Measurements from ENCODE around the gene MECP2. TPM values are rescaled to one million over a fixed set of nuclear protein-coding genes. Genes with fewer than 3 reads are reported as not detected.

Gene MECP2
- total RNA-seq, 4 donors from 2014 or later = 57.7 to 79.4 (median 64.8) TPM

GRCh38 chrX:154010330-154011087, 87.0 kb downstream of the MECP2 start:
- no peak for TF ChIP-seq EP300 (IDR thresholded peaks at IDR 0.05)
- no peak for TF ChIP-seq CTCF (IDR thresholded peaks at IDR 0.05)
- no peak for TF ChIP-seq POLR2AphosphoS5 (IDR thresholded peaks at IDR 0.05)
- no peak for TF ChIP-seq POLR2A (IDR thresholded peaks at IDR 0.05; ENCODE audit: low read depth)
- Histone ChIP-seq H3K27ac (replicated peaks in 1 of 4) (no peak overlapping the region), H3K4me3 (no peak overlapping the region), H3K9me3 (no peaks in the 10 kb centered on the region), H3K36me3 (peaks cover 0 to 20% (median 11%) of the 10 kb centered on the region in 4 donors), H3K27me3 (no peaks in the 10 kb centered on the region), H3K4me1 (peaks cover 0 to 13% (median 10%) of the 10 kb centered on the region in 4 donors)
- intact Hi-C loops (cut with DNase I) = no loop called here
- WGBS = 86% methylated on average over 17 of the region's 18 CpGs
- DNase-seq (ENCODE audit: extremely low spot score) = no peak

DNA sequence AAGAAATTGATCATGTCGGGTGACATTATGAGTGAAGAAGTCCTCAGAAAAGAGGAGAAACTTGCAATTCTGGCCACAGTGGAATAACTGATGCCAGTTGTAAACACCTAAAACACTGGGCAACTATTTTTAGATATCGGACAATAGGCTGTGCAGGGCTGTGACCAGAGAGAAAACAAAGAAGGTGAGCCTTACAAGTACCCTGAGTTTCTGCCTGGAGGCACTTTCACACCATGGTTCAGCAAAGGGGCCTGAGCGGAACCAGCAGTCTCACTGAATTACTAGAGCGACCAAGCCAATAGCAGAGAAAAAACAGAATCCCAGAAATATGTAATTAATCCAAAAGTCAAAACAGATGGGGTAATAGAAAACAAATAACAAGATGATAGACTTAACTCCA, 89.0 kb downstream of the MECP2 start:
- Histone ChIP-seq H3K9me3 (no peaks in the 10 kb centered on the region), H3K4me3 (no peak overlapping the region), H3K4me1 (peaks cover 0 to 8% (median 5%) of the 10 kb centered on the region in 4 donors), H3K27ac (replicated peaks in 1 of 4) (no peak overlapping the region), H3K27me3 (no peaks in the 10 kb centered on the region), H3K36me3 (peaks cover 0 to 13% (median 8%) of the 10 kb centered on the region in 4 donors)
- 83% methylated on average over 4 of the region's 4 CpGs for whole genome bisulfite sequencing
- intact Hi-C loops (cut with DNase I) = no loop called here
- DNase-seq (ENCODE audit: extremely low spot score) = no peak
- TF ChIP-seq CTCF (IDR thresholded peaks at IDR 0.05) (no peak), POLR2A (IDR thresholded peaks at IDR 0.05; ENCODE audit: low read depth) (no peak), POLR2AphosphoS5 (IDR thresholded peaks at IDR 0.05) (no peak), EP300 (IDR thresholded peaks at IDR 0.05) (no peak)

DNA sequence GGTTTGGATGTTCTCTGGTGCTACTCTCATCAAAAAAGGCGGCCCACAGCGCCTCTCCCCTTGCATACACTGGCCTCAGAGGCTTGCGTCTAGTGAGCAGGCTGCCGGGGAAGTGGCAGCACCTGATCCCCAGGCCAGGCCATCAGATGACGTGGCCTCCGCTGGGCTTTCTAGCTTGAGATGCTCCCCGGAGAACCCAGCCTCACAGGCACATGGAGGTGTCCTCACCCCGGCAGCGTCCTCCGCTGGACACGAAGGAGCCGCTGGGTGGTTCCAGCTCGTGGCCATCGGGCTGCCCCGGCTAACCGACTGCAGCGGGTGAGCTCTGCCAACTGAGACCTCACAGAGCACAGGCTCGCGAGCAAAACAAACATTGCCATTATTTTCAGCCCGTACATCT, 90.6 kb downstream of the MECP2 start:
- DNase-seq (ENCODE audit: extremely low spot score) = no peak

GRCh38 chrX:154004315-154004714, 93.2 kb downstream of the MECP2 start:
- 83% methylated on average over 11 of the region's 11 CpGs for WGBS
- intact Hi-C loops (cut with DNase I) = no loop called here
- Histone ChIP-seq H3K36me3 (no peaks in the 10 kb centered on the region), H3K9me3 (no peaks in the 10 kb centered on the region), H3K4me1 (peaks cover 0 to 4% (median 0%) of the 10 kb centered on the region in 4 donors), H3K4me3 (no peak overlapping the region), H3K27ac (replicated peaks in 1 of 4) (no peak overlapping the region), H3K27me3 (no peaks in the 10 kb centered on the region)
- DNase-seq (ENCODE audit: extremely low spot score) = no peak
- TF ChIP-seq CTCF (IDR thresholded peaks at IDR 0.05) (no peak), EP300 (IDR thresholded peaks at IDR 0.05) (no peak), POLR2A (IDR thresholded peaks at IDR 0.05; ENCODE audit: low read depth) (no peak), POLR2AphosphoS5 (IDR thresholded peaks at IDR 0.05) (no peak)

More for the DNA sequence above, 90.6 kb downstream of the MECP2 start:
- no peaks in the 10 kb centered on the region for H3K9me3 ChIP-seq
- no peak overlapping the region for H3K4me3 ChIP-seq
- intact Hi-C loops (cut with DNase I) = no loop called here
- no peaks in the 10 kb centered on the region for H3K27me3 ChIP-seq
- TF ChIP-seq POLR2AphosphoS5 (IDR thresholded peaks at IDR 0.05) (no peak), EP300 (IDR thresholded peaks at IDR 0.05) (no peak), POLR2A (IDR thresholded peaks at IDR 0.05; ENCODE audit: low read depth) (no peak), CTCF (IDR thresholded peaks at IDR 0.05) (no peak)
- H3K36me3 ChIP-seq = peaks cover 0 to 6% (median 2%) of the 10 kb centered on the region in 4 donors
- H3K4me1 ChIP-seq = peaks cover 0 to 4% (median 0%) of the 10 kb centered on the region in 4 donors
- H3K27ac ChIP-seq (replicated peaks in 1 of 4) = no peak overlapping the region
- 96% methylated on average over 11 of the region's 20 CpGs for WGBS

All from esophagus muscularis mucosa (tissue), 4 donors.